NCI-H1694 treated with DMSO at 0.1 percent for 48 hours (cell line): Measurements from ENCODE around the gene COL28A1.
"Not testable (repeated sequence)": the region's sequence is repeated elsewhere in the genome, so short reads cannot be mapped to it uniquely, and the experiment has no call there.

ENCODE experiments used
- DNase-seq: peaks from one replicate; lab custom pipeline; 2025; lab: John Stamatoyannopoulos, UW

COL28A1 gene

GRCh38 chr7:7416031-7416858 is 119.4 kb downstream of the COL28A1 start:
- DNase-seq, result no peak

- DNase-seq, result no peak
Observed at GRCh38 chr7:7414791-7415603, 120.7 kb downstream of the COL28A1 start.

- DNase-seq, result no peak
Observed at GRCh38 chr7:7408001-7408770, 127.5 kb downstream of the COL28A1 start.

GRCh38 chr7:7405461-7405860 is 130.2 kb downstream of the COL28A1 start:
- no peak for DNase-seq

GRCh38 chr7:7399707-7400106 is 136.0 kb downstream of the COL28A1 start:
- DNase-seq, result no peak

- DNase-seq, result no peak
Observed at GRCh38 chr7:7395785-7396184, 139.9 kb downstream of the COL28A1 start.

- DNase-seq, result not testable (repeated sequence)
Observed at GRCh38 chr7:7388164-7388563, 147.5 kb downstream of the COL28A1 start.

DNA sequence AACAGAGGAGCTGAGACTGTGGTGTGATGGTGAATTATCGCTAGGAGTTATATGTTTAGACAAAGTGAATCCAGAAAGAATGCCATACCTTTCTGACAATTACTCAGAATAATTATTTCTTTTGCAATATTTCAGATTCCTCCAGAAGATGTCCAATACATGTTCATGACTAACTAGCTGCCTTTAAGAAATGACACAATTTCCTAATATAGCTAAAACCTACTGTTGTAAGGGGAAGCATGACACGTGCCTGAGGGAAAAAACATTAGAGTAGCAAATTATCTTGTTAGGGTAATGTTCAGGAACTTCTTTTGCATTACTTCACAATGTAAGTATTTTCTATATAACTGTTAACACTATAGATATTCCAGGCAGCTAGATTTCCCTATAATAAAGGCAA is 150.3 kb downstream of the COL28A1 start:
- DNase-seq, result no peak

- DNase-seq, result no peak
Observed at GRCh38 chr7:7384228-7384627, 151.4 kb downstream of the COL28A1 start.

DNA sequence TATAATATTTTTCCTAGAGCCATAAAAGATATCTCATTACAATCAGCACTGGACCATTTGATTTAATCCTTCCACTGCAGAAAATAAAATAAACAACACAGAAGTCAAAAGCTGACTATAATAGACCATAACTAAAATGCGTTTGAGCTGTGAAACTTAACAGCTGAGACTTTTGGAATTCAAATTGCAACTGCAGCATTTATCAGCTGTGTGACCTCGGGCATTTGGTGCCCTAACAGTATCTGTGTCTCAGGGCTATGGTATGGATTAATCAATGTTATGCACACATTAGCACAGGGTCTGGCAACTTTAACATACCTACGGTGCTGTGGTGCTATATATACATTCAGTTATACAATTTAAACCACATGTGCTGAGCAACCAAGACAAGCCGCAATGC is 160.1 kb downstream of the COL28A1 start:
- DNase-seq, result no peak

GRCh38 chr7:7370076-7370475 is 165.6 kb downstream of the COL28A1 start:
- no peak for DNase-seq

GRCh38 chr7:7369134-7369533 is 166.5 kb downstream of the COL28A1 start:
- no peak for DNase-seq

DNA sequence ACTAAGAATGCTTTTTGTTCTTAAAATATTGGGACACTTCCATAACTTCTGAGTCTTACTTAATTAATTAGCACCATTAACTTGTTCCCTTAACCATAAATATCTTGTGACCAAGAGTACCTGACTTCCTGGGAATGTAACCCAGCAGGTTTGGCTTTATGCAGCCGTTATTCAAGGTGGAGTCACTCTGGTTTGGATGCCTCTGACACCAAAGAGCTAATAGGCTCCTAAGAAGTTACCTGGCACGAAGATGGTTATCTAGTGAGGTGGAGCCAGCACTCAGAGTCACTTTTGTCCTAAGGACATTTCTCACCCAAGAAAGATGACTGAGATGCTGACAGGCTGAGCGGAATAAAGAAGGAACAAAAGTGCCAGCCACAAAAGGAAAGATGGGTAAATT is 181.0 kb downstream of the COL28A1 start:
- no peak for DNase-seq

- no peak for DNase-seq
Observed at GRCh38 chr7:7352845-7353244, 182.8 kb downstream of the COL28A1 start.

DNA sequence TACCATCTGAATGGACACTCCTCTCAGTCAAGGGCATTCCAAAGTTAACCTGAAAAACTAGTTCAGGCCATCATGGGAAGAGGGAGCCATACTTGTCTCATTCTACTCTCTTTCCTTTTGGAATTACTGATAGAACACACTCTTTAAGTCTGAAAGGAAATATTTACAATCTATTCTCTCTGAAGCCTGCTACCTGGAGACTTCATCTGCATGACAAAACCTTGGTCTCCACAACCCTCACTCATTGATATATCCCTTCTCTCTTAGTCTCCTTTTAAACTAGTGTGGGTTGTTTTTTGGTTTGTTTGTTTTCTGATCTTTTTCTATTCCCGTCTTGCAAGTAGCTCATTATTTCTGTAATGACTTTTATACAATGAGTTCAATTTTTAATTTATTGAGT is 183.8 kb downstream of the COL28A1 start:
- no peak for DNase-seq

DNA sequence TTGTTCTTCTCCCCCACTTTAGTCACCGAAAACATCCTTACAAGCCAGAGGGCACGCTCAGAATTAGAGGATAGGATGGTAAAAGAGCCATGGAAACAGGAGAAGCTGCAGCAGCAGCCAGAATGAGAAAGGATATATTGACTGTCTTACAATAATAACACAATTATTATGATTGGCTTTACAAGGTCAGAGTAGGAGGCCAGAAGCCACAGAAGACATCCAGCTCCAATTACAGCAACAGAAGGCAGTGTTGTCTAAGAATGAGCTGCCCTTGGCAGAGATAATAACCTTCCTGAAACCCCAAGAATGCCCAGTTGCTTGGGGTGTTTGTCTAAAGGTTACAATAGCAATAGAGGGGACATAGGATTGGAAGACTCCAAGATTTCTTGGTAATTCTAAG is 184.5 kb downstream of the COL28A1 start:
- DNase-seq, result no peak

DNA sequence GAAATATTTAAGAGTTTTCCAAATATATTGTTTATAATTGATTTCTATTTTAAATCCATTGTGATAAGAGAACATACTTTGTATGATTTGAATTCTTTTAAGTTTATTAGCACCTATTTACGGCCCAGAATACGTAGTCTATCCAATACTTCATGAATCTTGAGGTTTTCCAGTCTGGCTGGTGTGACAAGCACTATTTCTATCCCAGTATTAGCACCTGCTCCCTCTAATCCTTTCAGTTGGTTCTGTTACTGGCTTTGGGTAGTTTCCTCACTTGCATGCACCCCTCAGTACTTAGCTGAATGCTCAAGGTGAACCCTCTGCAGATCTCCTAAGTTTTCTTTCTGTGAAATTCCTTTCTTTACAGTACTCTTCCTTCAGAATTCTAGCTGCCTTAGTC is 186.5 kb downstream of the COL28A1 start:
- no peak for DNase-seq

DNA sequence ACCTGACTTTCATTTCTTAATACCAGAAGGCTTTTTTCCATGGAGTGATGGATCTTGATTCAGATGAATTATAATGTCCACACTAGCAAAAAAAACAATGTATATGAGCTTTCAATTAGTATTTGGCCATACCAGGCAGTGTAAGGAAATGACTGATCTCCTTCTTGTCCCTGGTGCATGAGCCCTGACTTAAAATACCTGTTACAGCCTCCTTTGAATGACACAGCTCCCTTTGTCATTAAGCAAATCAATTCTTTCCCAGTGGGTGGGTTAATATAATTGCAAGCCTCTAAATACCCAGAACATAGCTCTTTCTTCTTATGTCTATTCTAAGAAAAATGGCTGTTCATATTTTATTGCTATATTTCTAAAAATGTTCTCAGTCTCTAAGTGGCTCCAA is 188.6 kb downstream of the COL28A1 start:
- no peak for DNase-seq

GRCh38 chr7:7344583-7344982 is 191.1 kb downstream of the COL28A1 start:
- DNase-seq, result no peak

DNA sequence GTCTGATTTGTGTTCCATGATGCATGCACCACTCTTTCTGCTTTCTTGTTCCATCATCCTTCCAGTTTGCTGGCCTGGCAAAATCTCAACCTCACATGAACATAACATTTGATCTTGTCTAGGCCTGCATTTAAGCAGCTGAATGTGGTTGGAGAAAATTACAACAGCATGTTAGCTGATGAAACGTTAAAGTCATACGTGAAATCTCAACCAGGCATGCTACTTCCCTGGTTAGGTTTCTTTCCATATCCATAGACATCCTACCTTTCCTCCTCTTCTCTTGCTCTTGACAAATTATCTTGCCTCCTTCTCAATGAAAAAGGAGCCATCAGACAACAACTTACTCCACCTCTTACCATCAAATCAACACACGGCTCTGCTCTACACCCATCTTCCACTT is 199.8 kb downstream of the COL28A1 start:
- DNase-seq, result no peak

DNA sequence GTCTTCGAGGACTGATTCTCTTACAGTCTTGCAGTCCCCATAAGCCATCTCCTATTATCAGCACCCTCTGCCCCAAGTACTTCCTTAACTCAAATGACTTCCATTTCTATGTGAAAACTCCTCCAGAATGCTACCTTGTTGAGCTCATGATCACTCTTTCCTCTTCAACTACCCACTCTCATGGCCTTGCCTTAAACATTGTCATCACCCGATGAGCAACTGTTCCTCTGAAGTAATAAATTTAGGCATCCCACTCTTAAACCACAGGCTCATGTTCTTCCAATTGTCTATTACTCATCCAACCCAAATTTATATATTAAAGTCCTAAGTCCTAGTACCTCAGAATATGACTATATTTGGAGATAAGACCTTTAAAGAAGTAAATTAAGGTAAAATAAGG is 200.5 kb downstream of the COL28A1 start:
- no peak for DNase-seq

DNA sequence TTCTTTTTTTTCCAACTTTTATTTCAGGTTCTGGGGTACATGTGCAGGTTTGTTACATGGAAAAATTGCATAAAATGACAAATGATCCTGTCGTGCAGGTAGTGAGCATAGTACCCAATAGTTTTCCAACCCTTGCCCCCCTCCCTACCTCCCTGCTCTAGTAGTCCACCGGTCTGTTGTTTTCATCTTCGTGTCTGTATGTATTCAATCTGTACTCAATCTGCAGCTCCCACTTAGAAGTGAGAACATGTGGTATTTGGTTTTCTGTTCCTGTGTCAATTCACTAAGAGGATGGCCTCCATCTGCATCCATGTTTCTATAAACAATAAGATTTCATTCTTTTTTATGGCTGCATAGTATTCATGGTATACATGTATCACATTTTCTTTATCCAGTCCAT is 202.1 kb downstream of the COL28A1 start:
- no peak for DNase-seq

- no peak for DNase-seq
Observed at GRCh38 chr7:7331523-7331922, 204.2 kb downstream of the COL28A1 start.
